Activated naive CD4-positive, alpha-beta T cell treated with Interleukin-2 at 50 U/mL for 16 hours (primary cell): Measurements from ENCODE around the gene ICAM1.

Experiments used
- DNase-seq: peaks from one replicate; pipeline ENCODE4 v3.0.0-alpha.2; 2020

Gene ICAM1

DNA sequence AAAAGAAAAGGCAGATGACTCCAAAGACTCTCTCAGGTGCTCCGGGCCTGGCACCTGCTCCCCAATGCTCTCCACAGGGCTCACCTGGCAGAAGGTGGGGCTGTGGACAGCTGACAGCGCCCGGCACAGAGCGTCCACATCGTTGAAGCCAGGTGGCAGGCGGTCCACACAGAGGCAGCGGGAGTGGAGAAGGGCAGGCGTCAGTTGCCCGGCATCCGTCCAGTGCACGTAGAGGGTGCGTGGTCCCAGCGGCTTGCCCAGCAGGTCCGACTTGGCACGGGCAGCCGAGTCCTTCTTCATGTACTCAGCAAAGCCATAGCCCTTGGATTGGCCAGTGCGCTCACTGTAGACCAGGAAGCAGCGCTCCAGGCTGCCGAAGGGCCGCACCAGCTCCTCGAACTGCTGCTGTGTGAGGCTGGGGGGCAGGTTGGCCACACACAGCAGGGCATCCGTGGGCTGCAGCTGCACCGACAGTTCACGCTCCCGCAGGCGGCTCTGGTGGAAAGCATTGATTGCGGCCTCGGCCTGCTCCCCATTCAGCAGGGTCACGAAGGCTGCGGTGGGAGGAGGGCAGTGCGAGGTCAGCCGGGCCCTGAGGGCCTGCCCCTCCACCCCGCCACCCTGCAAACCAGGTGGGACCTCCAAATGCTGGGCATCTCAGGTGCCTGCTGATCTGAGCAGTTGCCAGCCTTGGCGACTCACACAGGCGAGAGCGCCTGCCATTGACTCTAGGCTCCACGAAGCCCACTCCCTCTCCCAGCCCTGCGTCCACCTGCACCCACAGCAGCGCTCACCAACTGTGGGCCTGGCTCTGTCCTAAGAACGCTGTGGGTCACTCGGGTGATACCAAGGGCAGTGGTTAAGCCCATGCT lies 57.9 kb downstream of the ICAM1 start:
- no peak for DNase-seq

GRCh38 chr19:10329555-10329954 lies 58.6 kb downstream of the ICAM1 start:
- no peak for DNase-seq

DNA sequence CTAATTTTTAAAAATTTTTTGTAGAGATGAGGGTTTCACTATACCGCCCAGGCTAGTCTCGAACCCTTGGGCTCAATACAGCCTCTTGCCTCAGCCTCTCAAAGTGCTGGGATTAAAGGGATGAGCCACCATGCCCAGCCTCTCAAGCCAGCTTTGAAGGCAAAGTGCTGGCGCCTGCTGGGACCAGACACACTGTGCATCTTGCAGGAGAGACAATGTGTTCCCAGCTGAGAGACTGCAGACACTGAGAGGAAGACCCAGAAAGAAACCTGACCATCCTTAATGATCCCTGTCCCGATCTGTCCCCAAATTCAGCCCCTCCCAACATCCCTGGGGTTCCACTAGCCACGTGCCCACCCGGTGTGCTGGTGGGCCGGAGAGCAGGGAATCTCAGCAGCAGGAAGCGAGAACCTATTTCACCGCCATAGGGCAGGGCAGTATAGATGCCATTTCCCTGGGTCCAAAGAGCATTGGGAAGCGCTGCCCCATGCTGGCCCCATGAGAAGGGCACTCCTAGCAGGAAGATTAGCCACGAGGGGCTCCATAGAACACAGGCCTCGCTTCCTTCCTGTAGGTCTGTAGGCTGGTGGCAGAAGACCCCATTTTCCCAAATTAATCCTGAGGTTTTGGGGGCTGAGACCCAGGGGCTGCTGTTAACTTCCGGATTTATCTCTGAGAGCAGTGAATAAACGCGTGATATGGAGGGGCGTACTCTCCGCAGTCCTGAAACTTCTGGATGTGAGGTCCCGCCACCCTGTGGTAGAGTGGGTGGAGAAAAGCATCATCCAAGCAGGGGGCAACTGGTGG lies 61.4 kb downstream of the ICAM1 start:
- DNase-seq: no peak

- peak; percentile 99 for DNase-seq
Observed at GRCh38 chr19:10332965-10333757, 62.2 kb downstream of the ICAM1 start, which contains the start of gene RAVER1. Gene RAVER1, minus strand, starts transcription at chr19:10333529. Its CDS starts 22 bp downstream, at chr19:10333507.

DNA sequence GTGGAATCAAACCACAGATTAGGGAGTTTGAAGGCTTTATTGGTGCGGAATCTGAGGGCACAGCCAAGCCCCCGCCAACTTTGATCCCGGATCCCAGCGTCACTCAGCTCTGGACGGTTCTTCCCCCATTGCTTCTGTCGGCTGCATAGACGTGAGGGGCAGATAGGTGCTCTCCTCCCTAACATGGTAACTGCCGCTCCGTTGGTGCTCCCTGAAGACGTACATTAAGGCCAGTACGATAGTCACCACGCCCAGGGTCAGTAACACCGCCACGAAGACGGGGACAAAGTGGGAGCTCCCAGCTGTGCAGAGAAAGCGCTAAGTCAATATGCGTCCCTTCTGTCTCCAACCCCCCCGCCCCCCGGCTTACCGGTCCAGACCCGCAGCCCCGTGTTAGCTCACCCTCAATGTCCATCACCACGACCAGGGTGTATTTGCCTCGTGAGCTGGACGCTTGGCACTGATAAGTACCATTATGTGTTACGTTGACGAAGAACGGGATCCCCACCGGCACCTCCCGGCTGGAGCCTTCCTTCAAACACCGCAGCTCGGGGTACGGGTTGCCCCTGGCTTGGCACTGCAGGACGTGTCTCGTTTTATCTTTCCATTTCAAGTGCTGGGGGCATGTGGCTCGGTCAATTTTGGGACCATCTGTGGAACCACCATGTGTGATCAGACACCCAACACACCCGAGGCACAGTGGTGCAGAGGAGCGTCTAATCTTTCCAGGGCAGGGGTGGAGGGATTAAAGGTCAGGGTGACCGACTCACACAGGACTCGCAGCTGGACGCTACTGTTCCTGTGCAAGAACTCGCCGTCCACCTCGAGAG lies 63.1 kb downstream of the ICAM1 start:
- DNase-seq: no peak

GRCh38 chr19:10334588-10335351 lies 63.9 kb downstream of the ICAM1 start:
- peak; percentile 30 for DNase-seq

DNA sequence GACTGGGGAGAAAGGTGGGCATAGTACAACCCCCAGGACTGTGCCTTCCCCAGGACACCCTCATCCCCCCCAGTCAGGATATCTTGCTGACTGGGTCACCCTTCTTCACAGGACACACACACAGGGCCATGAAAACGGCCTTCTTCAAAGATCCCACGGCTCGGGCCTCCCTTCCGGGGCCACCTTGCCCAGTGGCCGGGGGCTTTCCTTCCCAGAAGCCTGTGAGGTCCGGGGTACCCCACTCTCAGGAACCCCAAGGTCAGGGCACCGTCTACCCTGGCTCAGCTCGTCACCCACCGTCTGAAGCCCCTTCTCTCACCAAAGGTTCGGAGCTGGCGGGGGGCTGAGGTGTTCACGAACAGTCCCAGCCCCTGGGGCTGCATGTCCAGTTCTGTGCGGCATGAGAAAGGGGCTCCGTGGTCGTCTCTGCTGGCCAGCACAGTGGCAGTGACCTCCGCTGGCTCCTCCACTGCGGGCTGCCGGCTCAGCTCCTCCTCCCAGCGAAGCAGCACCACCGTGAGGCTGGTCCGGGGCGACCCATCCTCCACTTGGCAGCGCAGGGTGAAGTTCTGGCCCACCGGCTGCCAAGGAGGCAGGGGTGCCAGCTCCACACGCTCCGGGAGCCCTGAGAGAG lies 64.5 kb downstream of the ICAM1 start:
- no peak for DNase-seq
